B cell (primary cell): ENCODE results near the gene SATB2. TPM values are rescaled to one million over a fixed set of nuclear protein-coding genes. Genes with fewer than 3 reads are reported as not detected.

Source experiments
- ATAC-seq: fragments of 200-7000 bp; cut with Tn5 transposase; one replicate; pipeline ENCODE4 v1.10.0; 2021; ENCODE audit warnings: low read depth, mild to moderate bottlenecking, moderate number of reproducible peaks, moderate library complexity
- CTCF ChIA-PET: fragments of 350-600 bp; sonication (Branson Sonifier 250); formaldehyde crosslinking; loops from one replicate; lab custom pipeline; 2021; ENCODE audit warnings: antibody characterized with exemption, inconsistent platforms; lab: Charles Lee
- POLR2A ChIA-PET: fragments of 350-600 bp; sonication (Branson Sonifier 250); formaldehyde crosslinking; loops from one replicate; lab custom pipeline; 2021; ENCODE audit warnings: antibody characterized with exemption; lab: Charles Lee
- DNase-seq: peaks from one replicate; pipeline ENCODE4 v3.0.0; 2013
- H2AFZ ChIP-seq: 2 replicates; pipeline ENCODE4 v1.6.1; 2012; ENCODE audit warnings: mild to moderate bottlenecking, low read depth, low read length; ENCODE audit not compliant: insufficient read depth, poor library complexity, severe bottlenecking
- H3K27ac ChIP-seq, 2 donors: 1 replicate in 1 of 2; 2 replicates in 1 of 2; pipeline ENCODE4 v1.5.1; 2012 to 2013; ENCODE audit warnings: low read length in 2 of 2, mild to moderate bottlenecking in 2 of 2, moderate library complexity in 1 of 2
- H3K27me3 ChIP-seq, 4 experiments: fragments of 200-600 bp in 1 of 4; sonication (generic) in 1 of 4; replicated peaks in 1 of 4; 1 replicate in 2 of 4; 2 replicates in 2 of 4; pipeline versions ENCODE4 v1.6.1 to v1.7.0; 2013 to 2016; ENCODE audit warnings: low read length in 3 of 4, mild to moderate bottlenecking in 2 of 4, mixed read lengths in 1 of 4, moderate library complexity in 1 of 4; ENCODE audit not compliant: insufficient read depth in 4 of 4, control insufficient read depth in 3 of 4; ENCODE audit errors: control extremely low read depth in 1 of 4
- H3K36me3 ChIP-seq, 2 experiments: replicated peaks in 1 of 2; 1 replicate in 1 of 2; 2 replicates in 1 of 2; pipeline versions ENCODE4 v1.6.1 to v1.7.1; 2013; ENCODE audit warnings: low read length in 1 of 2; ENCODE audit not compliant: insufficient read depth in 2 of 2, control insufficient read depth in 1 of 2; ENCODE audit errors: control extremely low read depth in 1 of 2, extremely low read depth in 1 of 2
- H3K4me1 ChIP-seq, 2 donors: fragments of 200-600 bp in 1 of 2; sonication (generic) in 1 of 2; 1 replicate in 1 of 2; 2 replicates in 1 of 2; pipeline versions ENCODE4 v1.5.1 to v1.6.1; 2013 to 2017; ENCODE audit warnings: low read length in 2 of 2; ENCODE audit not compliant: control insufficient read depth in 2 of 2, insufficient read depth in 2 of 2
- H3K4me2 ChIP-seq: replicated peaks from 2 replicates; pipeline ENCODE3; 2012; ENCODE audit warnings: mild to moderate bottlenecking, low read depth, low read length; ENCODE audit not compliant: poor library complexity, severe bottlenecking
- H3K4me3 ChIP-seq, 5 experiments: fragments of 200-600 bp in 1 of 5; sonication (generic) in 1 of 5; 1 replicate in 3 of 5; 2 replicates in 2 of 5; pipeline versions ENCODE4 v1.5.1 to v1.7.0; 2011 to 2016; ENCODE audit warnings: low read length in 4 of 5, mild to moderate bottlenecking in 4 of 5, low read depth in 2 of 5, control low read depth in 1 of 5, moderate library complexity in 1 of 5; ENCODE audit not compliant: insufficient read depth in 1 of 5; ENCODE audit errors: control extremely low read depth in 1 of 5, extremely low read depth in 1 of 5
- H3K79me2 ChIP-seq: fragments of 200-600 bp; sonication (generic); one replicate; pipeline ENCODE4 v1.6.0; 2016; ENCODE audit warnings: low read length; ENCODE audit not compliant: control insufficient read depth, insufficient read depth
- H3K9ac ChIP-seq: fragments of 200-600 bp; sonication (generic); 2 replicates; pipeline ENCODE4 v1.6.1; 2017; ENCODE audit warnings: mild to moderate bottlenecking, low read length, moderate library complexity
- H3K9me3 ChIP-seq, 3 donors: one replicate each; pipeline versions ENCODE4 v1.6.1 to v1.7.1; 2013; ENCODE audit warnings: low read length in 2 of 3; ENCODE audit not compliant: control insufficient read depth in 2 of 3, insufficient read depth in 1 of 3; ENCODE audit errors: control extremely low read depth in 1 of 3
- H4K20me1 ChIP-seq: 2 replicates; pipeline ENCODE4 v1.6.0; 2012; ENCODE audit warnings: mild to moderate bottlenecking, low read length; ENCODE audit not compliant: insufficient read depth, control insufficient read depth, poor library complexity, severe bottlenecking
- H3K27ac Mint-ChIP-seq: one replicate; pipeline ENCODE4 v1.8.0; 2021; ENCODE audit warnings: mixed read lengths
- H3K27me3 Mint-ChIP-seq: one replicate; pipeline ENCODE4 v1.8.0; 2021; ENCODE audit warnings: mixed read lengths
- H3K4me1 Mint-ChIP-seq: one replicate; pipeline ENCODE4 v1.8.0; 2021; ENCODE audit warnings: mixed read lengths
- H3K4me3 Mint-ChIP-seq: one replicate; pipeline ENCODE4 v1.8.0; 2021; ENCODE audit warnings: mixed read lengths
- H3K9me3 Mint-ChIP-seq: one replicate; pipeline ENCODE4 v1.8.0; 2022; ENCODE audit warnings: mixed read lengths; ENCODE audit not compliant: insufficient read depth
- EZH2 ChIP-seq: IDR thresholded peaks from 2 replicates; pipeline ENCODE4 v1.6.1; 2012; ENCODE audit warnings: borderline replicate concordance, low read depth, mild to moderate bottlenecking, moderate library complexity, low read length; ENCODE audit not compliant: insufficient read depth, poor library complexity, severe bottlenecking
- WGBS: methylation state at CpG from one replicate; pipeline ENCODE4 v1.1.5; 2013; ENCODE audit warnings: missing lambda C conversion rate; ENCODE audit not compliant: insufficient coverage; 5-methylcytosine and 5-hydroxymethylcytosine counted together
- intact Hi-C: fragments of 100-400 bp; cut with micrococcal nuclease; formaldehyde crosslinking; loops from one replicate; pipeline ENCODE4 v1.10.0; 2022
- polyA plus RNA-seq: library from polyadenylated mRNA; depleted of rRNA; stranded (reverse); fragments of >200 nt; gene quantifications from 2 replicates; pipeline ENCODE4 v1.2.3, GENCODE V29; 2012
- total RNA-seq, 2 donors: library from RNA; stranded (reverse); fragments of 120-200 nt in 1 of 2; gene quantifications; 1 replicate in 1 of 2; 2 replicates in 1 of 2; pipeline versions ENCODE4 v1.2.3 to v1.2.4, GENCODE V29; 2013 to 2022
- TF ChIP-seq, protein P1 (sequence below): fragments of 200-600 bp; IDR thresholded peaks from one replicate; pipeline ENCODE4 v1.8.0; 2022; ENCODE audit warnings: antibody characterized with exemption, mild to moderate bottlenecking

The SATB2 gene
- total and polyA plus RNA-seq, 2 donors (not counting 1 experiment from before 2014, with no cell fraction given) = 0.13 to 0.49 TPM

DNA sequence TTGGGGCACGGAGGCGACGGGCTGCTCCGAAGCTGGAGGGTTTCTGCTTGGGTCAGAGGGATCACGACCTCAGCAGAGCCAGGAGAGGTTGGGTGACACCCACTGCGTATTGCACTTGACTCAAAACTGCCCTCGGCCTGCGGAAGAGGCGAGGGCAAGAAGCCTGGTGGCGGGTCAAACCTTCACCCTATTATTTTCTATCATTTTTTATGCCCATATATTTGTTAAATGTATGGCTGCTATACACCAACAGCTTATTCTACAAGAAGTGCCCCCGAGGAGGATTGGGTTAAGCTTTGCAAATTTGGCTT, 12.6 kb upstream of the SATB2 start:
- ATAC-seq = no peak
- Histone ChIP-seq H4K20me1 (no peaks in the 10 kb centered on the region), H3K9me3 (peaks cover 0 to 56% (median 7%) of the 10 kb centered on the region in 3 donors), H3K4me2 (no peak overlapping the region), H3K4me1 (peaks cover 16 to 40% of the 10 kb centered on the region in 2 donors), H3K27ac (no peak overlapping the region), H2AFZ (no peak overlapping the region), H3K36me3 (no peaks in the 10 kb centered on the region), H3K27me3 (peaks cover 0 to 77% (median 72%) of the 10 kb centered on the region in 4 experiments), H3K9ac (no peak overlapping the region), H3K4me3 (no peak overlapping the region), H3K79me2 (no peaks in the 10 kb centered on the region)
- intact Hi-C loops = no loop called here
- peaks cover 3% of the 10 kb centered on the region for H3K9me3 Mint-ChIP-seq
- ChIA-PET CTCF (no interaction called here), POLR2A (no interaction called here)
- no peak overlapping the region for H3K4me3 Mint-ChIP-seq
- no peak overlapping the region for H3K27ac Mint-ChIP-seq
- TF ChIP-seq, protein P1, sequence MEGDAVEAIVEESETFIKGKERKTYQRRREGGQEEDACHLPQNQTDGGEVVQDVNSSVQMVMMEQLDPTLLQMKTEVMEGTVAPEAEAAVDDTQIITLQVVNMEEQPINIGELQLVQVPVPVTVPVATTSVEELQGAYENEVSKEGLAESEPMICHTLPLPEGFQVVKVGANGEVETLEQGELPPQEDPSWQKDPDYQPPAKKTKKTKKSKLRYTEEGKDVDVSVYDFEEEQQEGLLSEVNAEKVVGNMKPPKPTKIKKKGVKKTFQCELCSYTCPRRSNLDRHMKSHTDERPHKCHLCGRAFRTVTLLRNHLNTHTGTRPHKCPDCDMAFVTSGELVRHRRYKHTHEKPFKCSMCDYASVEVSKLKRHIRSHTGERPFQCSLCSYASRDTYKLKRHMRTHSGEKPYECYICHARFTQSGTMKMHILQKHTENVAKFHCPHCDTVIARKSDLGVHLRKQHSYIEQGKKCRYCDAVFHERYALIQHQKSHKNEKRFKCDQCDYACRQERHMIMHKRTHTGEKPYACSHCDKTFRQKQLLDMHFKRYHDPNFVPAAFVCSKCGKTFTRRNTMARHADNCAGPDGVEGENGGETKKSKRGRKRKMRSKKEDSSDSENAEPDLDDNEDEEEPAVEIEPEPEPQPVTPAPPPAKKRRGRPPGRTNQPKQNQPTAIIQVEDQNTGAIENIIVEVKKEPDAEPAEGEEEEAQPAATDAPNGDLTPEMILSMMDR = no peak
- TF ChIP-seq EZH2 = peak; percentile 30
- 26% methylated on average over 6 of the region's 11 CpGs for WGBS
- peaks cover 8% of the 10 kb centered on the region for H3K4me1 Mint-ChIP-seq
- H3K27me3 Mint-ChIP-seq = peaks cover 70% of the 10 kb centered on the region
- peak; percentile 10 for DNase-seq

DNA sequence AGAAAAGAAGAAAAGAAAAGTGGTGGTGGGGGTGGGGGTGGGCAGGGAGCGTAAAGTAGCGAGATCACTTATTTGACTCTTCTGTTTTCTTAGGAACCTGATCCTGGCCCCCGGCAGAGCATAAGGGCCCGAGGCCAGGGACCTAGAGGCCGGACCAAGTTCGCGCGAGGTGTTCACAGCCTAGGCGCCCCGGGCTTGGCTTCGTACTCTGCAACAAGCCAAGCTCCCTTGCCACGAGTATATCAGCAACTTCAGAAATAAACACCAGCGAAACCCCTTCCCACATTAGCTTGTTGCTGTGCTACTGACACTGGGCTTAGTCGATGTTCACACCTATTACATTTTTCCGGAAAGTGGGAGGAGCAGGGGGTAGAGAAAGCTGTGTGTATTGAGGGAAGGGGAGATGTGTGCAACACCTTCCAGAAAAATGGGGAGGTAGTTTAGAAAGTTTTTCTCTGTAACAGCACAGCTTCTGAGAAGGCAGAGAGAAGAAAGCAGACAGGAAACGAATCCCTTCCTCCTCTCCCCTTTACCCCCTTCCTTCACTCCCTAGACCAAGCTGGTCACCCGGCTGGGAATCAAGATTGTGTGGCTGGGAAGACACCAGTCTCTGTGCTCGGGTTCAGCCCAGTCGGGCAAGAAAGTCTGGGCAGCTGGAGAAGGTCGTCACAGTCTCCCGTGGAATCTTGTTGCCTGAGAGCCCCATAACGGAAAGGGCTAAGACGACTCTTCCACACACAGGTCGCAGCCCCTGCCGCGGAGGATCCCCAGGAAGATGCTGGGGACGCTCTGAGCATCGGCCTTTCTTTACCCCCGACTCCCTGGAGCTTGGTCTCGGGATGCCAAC, 12.0 kb upstream of the SATB2 start:
- 8% methylated on average over 23 of the region's 30 CpGs for WGBS
- peaks cover 3% of the 10 kb centered on the region for H3K9me3 Mint-ChIP-seq
- Histone ChIP-seq H3K9me3 (peaks cover 0 to 58% (median 7%) of the 10 kb centered on the region in 3 donors), H3K4me2 (no peak overlapping the region), H3K36me3 (no peaks in the 10 kb centered on the region), H3K4me3 (no peak overlapping the region), H3K27me3 (peaks cover 0 to 78% (median 76%) of the 10 kb centered on the region in 4 experiments), H3K9ac (no peak overlapping the region), H4K20me1 (no peaks in the 10 kb centered on the region), H3K27ac (no peak overlapping the region), H3K79me2 (no peaks in the 10 kb centered on the region), H3K4me1 (peaks cover 16 to 40% of the 10 kb centered on the region in 2 donors), H2AFZ (no peak overlapping the region)
- ATAC-seq (no peak), DNase-seq (peak; percentile 21)
- POLR2A ChIA-PET = no interaction called here
- intact Hi-C loops = no loop called here
- peaks cover 71% of the 10 kb centered on the region for H3K27me3 Mint-ChIP-seq
- no peak overlapping the region for H3K4me3 Mint-ChIP-seq
- CTCF ChIA-PET = no interaction called here
- H3K4me1 Mint-ChIP-seq = peaks cover 11% of the 10 kb centered on the region
- TF ChIP-seq EZH2 = no peak
- TF ChIP-seq, protein P1 = no peak
- no peak overlapping the region for H3K27ac Mint-ChIP-seq
